GM21717 (cell line): ENCODE data around the gene TXN2.
"Not testable (repeated sequence)": the region's sequence is repeated elsewhere in the genome, so short reads cannot be mapped to it uniquely, and the experiment has no call there.

Experiments used
- ATAC-seq: cut with Tn5 transposase; IDR thresholded peaks from one replicate; pipeline ENCODE4 v1.9.1; 2021; ENCODE audit warnings: mild to moderate bottlenecking, moderate library complexity; ENCODE audit not compliant: unreplicated experiment

Gene TXN2

GRCh38 chr22:36432592-36433317 lies 48.7 kb downstream of the TXN2 start:
- ATAC-seq = no peak

DNA sequence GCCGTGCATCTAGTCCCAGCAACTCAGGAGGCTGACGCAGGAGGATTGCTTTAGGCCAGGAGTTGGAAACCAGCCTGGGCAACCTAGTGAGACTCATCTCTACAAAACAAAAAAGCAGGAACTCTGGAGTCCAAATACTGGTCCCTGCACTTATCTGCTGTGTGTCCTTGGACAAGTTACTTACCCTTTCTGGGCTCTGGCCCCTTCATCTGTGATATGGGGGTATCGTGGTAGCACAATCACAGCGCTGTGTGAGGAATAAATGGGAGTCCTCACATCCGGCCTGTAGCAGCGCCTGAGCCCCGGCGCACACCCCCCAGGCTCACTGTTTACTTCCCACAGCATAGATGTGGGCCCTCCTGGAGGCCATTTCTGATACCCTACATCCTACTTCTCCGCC lies 49.5 kb downstream of the TXN2 start:
- ATAC-seq = no peak

DNA sequence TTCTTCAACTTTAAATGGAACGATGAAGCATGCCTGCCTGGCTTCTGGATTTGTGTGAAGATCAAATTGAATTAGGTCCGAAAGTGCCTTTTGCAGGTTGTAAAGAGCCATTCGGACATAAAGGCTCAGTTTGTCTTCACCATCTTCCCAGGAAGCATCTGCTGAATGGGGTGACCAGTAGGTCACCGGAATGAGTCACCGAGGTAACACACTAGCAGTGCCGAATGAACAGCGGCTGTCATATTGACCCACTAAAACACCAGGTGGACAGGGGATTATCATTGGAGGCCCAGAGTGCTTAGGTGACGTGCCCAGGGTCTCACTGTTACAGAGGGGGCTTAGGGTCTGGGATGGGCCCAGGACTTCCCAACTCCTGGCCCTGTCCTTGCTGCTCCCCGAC lies 50.6 kb downstream of the TXN2 start:
- ATAC-seq = no peak

- ATAC-seq = not testable (repeated sequence)
Observed at GRCh38 chr22:36427952-36428351, 53.5 kb downstream of the TXN2 start.

DNA sequence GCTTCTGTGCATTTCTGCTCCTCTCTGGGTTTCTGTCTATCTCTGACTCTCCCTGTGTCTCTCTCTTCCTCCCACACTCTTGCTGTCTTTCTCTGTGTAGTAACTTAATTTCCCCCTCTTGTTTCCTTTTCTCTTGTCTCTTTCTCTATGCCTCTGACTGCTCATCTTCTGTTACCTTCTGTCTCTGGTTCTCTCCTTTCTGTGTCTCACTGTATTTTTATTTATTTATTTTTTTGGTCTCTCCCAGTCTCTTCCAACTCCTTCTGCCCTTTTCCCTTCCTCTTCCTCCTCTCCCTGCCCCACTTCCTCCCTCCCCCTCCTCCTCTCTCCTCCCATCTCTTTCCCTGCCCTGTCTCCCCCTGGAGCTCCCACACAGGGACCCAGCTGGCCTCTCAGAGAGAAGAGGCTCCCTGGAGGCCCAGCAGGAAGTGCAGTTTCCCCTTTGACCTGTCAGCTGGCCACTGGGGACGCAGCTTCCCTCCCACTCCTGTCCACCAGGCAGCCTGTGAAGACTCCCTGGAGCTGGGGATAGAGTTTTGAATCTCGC lies 55.4 kb downstream of the TXN2 start:
- ATAC-seq = no peak

DNA sequence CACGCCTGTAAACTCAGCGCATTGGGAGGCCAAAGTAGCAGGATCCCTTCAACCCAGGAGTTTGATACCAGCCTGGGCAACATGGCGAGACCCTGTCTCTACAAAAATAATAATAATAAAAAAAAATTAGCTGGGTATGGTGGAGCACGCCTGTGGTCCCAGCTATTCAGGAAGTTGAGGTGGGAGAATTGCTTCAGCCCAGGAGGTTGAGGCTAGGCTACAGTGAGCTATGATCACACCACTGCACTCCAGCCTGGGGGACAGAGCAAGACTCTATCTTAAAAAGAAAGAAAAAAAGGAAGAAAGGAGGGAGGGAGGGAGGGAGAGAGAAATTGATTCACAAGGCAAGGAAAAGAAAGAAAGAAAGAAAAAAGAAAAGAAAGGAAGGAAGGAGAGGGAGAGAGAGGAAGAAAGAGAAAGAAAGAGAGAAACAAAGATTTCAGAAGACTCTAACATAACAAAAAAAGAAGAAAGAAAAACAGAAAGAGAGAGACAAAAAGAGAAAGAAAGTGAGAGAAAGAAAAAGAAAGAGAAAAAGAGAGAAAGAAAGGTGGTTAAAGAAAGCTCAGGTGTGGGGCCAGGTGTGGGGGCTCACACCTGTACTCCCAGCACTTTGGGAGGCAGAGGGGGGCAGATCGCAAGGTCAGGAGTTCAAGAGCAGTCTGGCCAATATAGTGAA lies 56.4 kb downstream of the TXN2 start:
- ATAC-seq = no peak

DNA sequence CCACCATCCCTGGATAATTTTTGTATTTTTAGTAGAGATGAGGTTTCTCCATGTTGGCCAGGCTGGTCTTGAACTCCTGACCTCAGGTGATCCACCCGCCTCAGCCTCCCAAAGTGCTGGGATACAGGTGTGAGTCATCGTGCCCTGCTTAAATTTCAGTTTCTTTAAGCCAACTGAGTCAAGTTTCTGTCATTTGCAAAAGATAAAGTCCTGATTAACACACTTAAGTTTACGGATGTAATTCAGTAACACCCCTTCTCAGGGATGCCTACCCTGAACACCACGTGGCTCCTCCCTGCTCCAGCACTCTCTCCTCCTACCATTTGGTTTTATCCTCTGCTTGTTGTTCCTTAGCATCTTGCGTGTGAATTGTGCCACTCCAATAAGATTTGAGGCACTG lies 57.0 kb downstream of the TXN2 start:
- not testable (repeated sequence) for ATAC-seq

- no peak for ATAC-seq
Observed at GRCh38 chr22:36423461-36424404, 57.7 kb downstream of the TXN2 start.

DNA sequence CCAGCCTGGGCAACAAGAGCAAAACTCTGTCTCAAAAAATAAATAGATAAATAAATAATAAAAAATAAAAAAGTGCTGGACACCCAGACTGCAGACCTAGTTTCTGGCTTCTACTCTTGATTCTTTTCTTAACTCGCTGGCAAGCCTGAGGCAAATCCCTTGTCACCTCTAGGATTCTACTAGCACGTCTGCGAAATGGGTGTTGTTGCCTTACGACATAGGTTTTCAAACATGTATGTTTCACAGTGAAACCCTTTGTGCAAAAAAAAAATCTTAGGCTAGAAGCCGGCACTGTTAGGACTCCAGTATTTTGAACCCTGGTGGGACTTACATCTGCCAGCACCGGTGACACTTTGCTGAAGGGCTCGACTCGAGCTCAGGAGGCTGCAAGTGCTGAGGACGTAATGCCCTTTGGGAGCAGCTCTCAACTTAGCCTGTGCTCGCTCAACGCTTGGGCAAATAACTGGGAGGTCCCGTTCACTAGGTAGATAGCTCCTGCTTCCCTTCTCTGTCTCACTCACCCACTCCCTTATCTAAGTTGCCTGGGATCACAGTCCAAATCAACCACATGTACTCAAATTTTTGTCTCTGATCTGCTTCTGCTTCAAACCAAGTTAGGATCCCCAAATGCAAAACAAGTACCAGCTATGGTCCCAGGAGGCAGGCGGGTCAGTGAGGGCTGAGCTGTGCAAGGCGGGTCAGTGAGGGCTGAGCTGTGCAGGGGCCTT lies 59.0 kb downstream of the TXN2 start:
- no peak for ATAC-seq

DNA sequence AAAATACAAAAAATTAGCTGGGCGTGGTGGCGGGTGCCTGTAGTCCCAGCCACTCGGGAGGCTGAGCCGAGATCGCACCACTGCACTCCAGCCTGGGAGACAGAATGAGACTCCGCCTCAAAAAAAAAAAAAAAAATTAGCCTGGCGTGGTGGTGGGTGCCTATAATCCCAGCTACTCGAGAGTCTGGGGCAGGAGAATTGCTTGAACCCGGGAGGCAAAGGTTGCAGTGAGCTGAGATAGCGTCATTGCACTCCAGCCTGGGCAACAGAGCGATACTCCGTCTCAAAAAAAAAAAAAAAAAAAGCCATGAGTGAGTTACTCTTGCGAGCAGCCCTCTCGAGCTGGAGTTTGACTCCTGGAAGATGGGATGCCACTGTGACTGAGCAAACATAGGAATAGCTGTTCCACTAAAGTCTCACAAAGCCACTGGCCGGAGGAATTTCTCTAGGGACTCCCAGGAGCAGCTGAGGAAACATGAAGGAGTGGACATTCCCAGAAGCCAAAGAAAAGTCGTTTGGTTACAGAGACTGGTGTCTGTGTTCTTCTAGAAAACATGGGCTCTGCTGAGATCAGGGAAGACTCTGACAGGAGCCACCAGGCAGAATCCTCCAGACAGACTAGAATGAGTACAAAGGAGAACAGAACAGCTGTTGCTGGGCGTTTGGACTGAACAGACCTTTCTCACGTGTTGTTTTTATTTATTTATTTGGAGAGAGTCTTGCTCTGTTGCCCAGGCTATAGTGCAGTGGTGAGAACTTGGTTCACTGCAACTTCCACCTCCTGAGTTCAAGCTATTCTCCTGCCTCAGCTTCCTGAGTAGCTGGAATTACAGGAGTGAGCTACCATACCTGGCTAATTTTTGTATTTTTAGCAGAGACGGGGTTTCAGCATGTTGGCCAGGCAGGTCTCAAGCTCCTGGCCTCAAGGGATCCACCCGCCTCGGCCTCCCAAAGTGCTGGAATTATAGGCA lies 61.2 kb downstream of the TXN2 start:
- no peak for ATAC-seq

- ATAC-seq = no peak
Observed at GRCh38 chr22:36419177-36419911, 62.1 kb downstream of the TXN2 start.

GRCh38 chr22:36417281-36417686 lies 64.2 kb downstream of the TXN2 start:
- no peak for ATAC-seq
